LHCN-M2 (cell line): ENCODE measurements around the gene RPIA. TPM values are rescaled to one million over a fixed set of nuclear protein-coding genes. Genes with fewer than 3 reads are reported as not detected.

Experiments used
- DNase-seq: peaks from one replicate; pipeline ENCODE4 v3.0.0-alpha.2; 2012; ENCODE audit warnings: low read depth
- total RNA-seq: library from RNA; depleted of rRNA; stranded (reverse); fragments of >200 nt; gene quantifications from 2 replicates; pipeline ENCODE4 v1.2.3, GENCODE V29; 2014

Gene RPIA
- total RNA-seq, 1 experiment from 2014 or later, result 8.0 TPM

DNA sequence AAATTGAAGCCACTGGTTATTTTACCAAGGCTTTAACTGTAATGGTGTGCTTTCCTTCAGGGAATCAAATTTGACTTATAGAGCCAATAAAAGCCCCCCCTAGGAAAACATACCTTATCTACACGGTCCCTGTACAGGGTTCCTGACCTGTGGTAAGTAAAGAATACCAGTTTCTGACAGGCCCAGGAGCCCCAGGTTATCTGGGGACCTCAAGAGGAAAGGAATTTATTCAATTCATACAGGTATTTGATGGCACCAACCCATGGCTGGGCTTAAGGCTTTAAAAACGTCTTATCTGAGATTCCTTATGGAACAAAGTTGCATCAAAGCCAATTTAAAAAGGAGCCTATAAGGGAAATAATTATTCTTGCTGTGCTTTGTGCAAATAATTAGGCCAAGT is 7.0 kb upstream of the RPIA start:
- no peak for DNase-seq

DNA sequence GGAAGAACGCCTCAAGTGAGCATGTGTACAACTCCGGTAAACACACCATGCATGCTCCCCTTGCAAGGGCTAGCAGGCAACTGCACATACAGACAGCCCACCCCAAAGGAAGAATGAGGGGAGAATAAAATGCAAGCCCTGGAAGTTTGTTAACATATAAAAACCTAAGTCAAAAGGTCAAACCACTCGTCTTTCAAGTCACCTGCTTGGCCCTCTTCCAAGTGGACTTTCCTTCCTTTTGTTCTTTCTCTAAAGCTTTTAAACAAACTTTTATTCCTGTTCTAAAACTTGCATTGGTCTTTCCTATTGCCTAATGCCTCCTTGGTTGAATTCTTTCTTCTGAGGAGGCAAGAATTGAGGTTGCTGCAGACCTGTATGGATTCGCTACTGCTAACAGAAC is 5.2 kb upstream of the RPIA start:
- DNase-seq, result no peak

DNA sequence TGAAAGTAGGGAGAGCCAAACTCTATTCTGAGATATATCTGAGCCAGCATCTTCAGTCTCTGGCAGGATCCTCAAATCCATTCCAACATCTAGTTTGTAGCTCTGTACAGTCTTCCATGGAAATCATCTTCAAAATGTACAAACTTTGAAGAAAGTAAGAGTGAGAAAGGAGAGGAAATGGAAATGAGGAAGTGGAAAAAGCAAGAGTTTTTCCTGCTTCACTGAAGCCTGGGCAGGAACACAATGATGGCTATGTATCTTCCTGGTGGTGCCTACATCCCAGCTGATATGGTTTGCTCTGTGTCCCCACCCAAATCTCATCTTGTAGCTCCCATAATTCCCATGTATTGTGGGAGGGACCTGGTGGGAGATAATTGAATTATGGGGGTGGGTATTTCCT is 4.1 kb upstream of the RPIA start:
- no peak for DNase-seq

DNA sequence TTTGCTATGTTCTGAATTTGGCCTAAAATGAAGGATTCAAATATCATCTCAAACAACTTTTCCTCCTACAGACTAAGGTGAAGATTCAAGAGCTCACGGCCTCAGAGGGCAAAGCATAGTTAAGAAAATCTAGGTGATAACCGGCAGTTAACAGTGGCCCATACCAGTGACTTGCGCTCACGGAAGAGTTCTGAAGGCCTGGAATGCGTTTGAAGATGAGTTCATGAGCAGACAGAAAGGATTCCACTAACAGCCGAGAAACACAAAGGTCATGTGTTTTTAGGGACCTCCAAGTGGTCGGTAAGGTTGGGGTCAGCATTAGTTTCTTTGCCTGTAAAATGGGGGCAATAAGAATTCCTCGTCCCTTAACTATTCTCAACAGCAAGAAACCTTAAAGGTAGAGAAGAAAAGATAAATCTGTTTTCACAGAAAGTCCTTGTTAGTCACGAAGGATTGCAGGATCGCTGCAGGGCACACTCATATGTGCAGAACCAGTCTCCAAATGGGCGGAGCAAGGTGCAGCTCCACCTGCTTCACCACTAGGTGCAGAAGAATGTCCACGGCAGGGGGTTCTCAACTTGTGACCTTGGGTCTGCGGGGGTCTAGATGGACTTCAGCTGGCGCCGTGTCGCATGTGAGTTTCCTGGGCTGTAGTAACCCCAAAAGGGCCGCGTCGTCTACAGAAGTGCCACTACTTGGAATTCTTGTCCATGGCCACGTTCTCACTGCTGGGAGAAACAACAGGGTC is 708 bp upstream of the RPIA start:
- DNase-seq, result no peak

DNA sequence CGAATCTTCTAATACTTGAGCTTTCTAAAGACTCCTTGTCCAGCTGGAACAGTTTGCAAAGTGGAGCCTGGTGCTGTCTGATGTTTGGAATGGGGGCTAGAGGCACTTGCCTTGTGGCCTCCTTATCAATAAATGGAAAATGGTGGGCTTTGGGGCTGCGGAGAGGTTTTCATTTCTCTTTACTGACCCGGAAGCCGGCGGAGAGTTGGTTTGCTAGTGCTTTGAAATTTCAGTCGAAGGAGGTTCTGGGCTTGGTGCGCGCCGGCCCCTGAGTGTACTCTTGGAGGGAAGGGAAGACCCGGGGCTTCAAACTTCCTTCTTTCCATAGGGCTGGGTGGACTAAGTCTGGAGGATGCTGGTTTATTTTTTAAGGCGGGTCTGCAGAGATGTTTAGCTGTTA is 714 bp downstream of the RPIA start:
- peak; percentile 19 for DNase-seq

DNA sequence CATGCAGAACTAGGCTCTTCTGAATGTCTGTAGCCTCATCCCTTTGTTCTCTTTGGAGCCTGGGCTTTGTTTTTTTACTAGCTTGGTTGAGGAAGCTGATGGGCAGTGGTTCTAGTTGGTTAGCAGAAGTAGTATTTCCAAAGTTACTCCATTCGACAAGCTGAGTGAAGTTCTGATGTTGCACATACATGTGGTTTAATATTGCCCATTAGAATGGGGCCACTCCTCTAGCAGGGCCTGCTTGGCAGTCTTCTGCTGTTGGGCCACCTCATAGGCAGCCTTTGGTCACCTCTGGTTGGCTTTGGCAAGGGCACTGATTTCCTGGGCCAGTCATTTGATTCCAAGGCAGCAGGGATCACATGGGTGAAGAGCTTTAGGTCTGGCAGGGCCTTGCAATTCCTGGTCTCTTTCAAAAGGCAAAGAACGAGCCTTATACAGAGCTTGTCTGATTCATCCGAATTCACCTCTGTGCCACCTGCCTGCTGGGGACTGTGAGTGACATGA is 2.5 kb downstream of the RPIA start:
- no peak for DNase-seq

DNA sequence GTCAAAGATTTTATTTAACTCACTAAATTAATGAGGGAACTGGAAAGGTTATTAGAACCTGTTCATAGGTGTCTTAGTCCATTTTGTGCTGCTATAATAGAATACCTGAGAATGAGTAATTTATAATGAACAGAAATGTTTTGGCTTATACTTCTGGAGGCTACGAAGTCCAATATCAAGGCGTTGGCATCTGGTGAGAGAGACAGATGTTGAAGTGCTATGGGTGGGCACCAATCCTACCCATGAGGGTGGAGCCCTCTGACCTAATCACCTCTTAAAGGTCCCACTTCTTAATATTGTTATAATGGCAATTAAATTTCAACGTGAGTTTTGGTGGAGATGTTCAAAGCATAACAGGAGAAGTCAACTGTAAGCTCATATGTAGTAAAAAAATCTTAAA is 5.1 kb downstream of the RPIA start:
- no peak for DNase-seq

DNA sequence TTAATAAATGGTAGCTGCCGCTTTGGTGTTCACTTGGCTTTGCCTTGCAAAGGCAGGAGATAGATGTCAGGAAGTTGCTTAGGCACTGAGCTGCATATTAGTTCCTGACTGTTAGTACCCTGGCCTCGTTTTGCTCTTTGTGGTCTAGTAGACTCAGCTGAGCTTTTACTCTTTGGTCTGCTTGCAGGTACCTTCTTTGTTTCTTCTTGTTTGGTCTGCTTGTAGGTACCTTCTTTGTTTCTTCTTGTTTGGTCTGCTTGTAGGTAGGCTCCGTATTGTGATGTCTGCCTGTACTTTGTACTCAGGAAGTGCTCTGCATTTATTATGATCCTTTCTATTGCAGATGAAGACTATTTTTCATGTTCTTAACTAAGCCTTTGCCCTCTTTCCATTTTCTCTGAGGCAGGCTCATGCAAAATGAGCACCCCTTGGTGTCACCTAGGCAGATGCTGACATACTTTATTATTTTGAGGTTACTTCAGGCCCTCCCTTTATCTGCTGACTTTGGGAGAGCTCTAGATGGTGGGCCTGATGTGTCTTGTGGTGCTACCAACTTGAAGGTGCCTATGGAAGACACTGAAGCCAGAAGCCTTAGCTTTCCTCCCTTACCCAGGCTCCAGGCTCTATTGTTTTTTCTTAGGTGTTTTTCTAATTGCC is 6.0 kb downstream of the RPIA start:
- no peak for DNase-seq

DNA sequence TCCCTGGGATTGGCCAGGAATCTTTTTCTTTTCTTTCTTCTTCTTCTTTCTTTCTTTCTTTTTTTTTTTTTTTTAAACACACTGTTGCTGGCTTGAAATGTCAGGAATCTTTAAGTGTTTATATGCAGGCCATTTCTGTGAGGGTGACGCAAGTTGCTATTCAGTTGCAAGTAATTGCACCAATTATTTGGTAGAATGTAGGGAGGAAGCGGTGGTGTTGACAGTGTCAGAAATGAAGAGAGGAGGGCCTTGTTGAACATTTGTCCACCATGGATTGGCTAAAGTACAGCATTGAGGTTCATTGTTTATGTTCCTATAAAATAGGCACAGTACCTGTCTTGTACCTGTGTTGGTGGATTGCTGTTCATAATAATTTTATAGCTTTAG is 6.5 kb downstream of the RPIA start:
- DNase-seq, result no peak

DNA sequence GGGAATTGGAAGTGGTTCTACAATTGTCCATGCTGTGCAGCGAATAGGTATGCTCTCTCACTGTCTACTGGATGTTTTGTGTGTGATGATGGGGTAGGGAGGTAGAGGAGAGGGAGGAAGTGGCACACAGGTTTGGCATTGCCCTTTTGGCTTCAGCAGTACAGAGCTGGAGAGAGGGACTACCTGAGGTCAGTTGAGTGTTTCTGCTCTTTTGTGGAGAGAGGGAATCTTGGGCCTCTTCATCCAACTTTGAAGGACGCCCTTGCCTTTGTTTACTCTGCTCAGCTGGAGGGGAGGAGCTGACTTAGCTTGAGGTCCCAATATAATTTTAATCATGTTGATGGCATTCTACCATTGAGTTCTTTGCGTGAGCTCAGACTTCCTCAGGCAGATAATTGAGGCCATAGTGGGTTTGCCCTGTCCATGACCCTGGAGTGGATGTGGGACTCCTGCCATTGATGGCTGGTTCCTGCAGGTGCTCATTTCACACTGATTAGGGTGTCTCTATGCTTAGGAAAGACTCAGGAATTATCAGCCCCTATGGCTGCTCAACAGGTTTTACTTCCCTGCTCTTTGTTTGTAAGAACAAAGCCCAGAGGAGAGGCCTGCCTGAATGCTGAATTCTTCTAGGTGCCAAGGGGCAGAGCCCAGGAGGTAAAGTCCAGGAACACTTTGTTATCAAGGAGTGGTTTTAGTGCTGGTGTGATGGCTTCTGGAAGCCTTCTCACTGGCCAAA is 7.2 kb downstream of the RPIA start:
- no peak for DNase-seq

DNA sequence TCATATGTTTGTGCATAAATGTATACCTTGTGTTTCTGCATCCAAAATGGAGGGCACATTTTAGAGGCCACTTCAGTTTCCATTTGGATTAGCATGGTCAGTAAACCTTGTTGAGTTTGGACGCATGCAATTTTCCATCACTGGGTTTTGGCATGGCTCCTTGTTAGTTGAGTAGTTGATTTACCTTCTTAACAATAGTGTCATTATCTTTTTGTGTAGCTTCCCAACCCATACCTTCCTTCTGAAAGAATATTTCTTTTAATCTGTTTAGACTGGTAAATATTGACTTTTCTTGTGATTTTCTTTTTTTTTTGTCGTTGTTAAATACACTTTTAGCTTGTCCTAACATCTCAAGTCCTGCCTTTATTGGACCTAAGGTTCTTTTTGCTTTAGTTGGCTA is 15.5 kb downstream of the RPIA start:
- no peak for DNase-seq

DNA sequence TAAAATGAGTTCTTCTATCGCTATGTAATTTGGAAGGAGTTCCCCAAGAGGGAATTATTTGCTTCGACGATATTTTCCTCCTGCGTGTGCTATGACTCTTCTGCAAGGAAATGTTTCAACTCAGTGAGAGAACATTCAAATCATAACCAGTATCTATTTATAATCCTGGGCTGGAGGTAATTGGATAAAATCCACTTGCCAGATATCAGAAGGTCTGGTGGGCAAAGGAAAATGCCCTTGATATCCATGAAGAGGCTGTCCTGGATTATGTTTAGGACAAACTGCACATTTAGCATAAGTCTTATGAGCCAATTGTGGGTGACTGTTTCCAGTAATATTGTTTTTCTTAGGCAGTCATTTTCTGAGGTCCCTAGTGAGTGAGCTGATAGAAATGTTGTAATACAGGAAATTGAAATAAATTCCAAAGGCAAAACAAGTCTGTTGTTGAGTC is 17.7 kb downstream of the RPIA start:
- peak; percentile 28 for DNase-seq

DNA sequence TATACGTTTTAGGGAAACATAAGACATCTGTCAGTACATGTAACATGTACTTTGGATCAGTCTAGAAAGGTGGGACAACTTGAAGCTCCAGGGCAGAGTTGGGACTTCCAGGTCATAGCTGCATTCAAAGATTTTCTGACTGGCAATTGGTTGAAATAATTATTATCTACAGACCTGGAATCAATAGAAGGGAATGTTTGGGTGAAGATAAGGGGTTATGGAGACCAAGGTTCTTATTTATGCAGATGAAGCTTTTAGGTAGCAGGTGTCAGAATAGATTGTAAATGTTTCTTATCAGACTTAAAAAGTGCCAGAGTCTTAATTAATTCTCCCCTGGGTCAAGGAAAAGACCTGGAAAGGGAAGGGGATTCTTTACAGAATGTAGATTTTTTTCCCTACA is 19.8 kb downstream of the RPIA start:
- no peak for DNase-seq

DNA sequence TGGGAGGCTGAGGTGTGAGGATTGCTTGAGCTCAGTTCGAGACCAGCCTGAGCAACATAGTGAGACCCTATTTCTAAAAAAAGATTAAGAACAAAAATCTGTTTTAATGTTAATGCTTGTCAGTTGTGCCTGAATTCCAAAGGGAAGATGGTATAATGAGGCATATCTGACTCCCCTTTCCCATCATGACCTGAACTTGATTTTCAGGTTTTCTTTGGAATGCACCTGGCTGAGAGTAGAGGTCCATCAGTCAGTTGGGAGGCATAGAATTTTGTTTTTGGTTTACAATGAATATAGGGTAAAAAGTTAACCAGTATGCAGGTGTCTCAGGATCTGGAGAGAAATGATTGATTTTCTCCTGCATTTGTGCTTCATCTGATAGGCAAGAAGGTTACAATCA is 20.4 kb downstream of the RPIA start:
- DNase-seq, result no peak

DNA sequence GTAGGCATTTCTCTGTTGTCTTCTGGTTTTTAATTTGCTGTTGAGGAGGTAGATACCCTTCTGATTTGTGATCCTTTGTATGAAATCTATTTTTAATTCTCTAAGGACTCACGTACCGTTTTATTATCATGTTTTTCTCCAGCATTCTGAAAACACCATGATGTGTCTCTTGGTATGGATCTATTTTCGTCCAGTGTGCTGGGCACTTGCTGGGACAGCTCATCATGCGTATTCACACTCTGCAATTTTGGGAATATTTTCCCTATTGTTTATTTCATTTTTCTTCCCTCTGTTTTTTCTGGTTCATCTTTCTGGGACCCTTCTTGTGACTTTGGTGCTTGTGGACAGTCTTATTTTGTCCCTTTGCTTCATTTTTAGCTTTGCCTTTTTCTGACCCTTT is 21.9 kb downstream of the RPIA start:
- DNase-seq, result no peak

DNA sequence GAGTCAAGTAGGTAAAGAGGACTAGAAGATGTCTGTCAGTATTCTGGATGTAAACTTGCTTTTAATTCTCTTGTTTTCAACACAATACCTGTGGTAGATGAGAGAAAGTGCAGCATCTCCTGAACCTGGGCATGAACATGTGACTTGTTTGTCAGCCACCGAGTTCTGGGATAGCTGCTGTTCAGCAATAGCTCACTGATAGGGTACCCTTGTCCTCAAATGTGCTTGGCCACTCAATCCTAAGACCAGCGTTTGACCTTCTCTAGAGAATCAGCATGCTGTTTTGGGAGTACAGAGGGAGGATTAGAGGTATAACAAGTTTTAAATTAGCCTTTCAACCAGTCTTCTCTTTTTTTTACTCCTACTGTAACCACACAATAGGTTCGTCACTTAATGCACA is 23.2 kb downstream of the RPIA start:
- no peak for DNase-seq

DNA sequence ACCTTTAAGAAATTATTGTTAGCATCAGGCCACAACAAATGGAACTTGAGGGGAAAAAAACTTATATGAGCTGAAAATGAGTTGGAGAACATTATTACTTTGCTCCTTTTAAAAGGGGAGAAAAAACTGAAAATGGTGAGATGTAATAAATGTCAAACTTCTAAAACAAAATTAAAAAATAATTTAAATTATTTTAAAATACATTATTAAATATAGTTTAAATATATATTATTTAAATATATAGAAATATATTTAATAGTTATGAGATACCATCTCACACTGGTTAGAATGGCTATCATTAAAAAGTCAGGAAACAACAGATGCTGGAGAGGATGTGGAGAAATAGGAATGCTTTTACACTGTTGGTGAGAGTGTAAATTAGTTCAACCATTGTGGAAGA is 28.9 kb downstream of the RPIA start:
- no peak for DNase-seq

DNA sequence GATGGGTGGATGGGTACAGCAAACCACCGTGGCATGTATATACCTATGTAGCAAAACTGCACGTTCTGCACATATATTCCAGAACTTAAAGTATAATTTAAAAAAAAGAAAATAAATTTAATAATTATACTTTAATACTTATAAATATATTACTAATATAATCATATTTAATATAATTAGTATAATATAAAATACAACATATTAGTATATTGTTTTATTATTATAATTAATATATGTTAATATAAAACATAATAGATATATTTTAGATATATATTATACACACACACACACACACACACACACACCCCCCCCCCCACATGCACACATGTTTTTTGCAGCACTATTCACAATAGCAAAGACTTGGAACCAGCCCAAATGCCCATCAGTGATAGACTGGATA is 29.8 kb downstream of the RPIA start:
- DNase-seq, result no peak

DNA sequence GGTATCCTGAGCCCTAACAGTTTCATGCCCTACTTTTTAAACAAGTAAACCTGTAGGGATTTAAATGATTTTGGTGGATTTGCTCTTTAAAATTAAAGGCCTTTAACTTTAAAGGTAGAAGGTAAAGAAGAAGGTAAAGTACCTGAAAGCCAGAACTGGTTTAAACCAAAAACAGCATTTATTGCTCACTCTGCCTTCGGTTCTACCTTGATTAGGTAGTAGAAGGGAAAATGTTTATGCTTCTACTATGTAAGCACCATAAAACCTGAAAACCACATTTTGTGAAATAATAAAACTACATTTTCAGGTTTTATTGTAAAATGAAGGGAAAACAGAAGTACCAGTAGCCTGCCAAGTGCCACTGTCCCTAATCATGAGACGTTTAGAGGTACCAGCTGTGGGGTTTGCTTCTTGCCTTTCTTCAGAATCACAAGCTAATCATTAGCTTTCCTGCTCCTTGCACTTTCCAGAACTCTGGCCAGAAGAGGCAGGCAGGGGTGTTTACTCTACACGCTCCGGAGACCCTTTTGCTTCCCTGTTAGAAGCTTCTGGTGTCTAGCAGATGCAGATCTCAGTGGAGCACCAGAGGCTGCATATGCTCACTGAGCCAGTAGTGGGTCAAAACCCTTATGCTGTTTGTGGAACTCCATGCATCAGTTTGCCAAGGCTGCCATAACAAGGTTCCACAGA is 33.3 kb downstream of the RPIA start:
- DNase-seq, result no peak

DNA sequence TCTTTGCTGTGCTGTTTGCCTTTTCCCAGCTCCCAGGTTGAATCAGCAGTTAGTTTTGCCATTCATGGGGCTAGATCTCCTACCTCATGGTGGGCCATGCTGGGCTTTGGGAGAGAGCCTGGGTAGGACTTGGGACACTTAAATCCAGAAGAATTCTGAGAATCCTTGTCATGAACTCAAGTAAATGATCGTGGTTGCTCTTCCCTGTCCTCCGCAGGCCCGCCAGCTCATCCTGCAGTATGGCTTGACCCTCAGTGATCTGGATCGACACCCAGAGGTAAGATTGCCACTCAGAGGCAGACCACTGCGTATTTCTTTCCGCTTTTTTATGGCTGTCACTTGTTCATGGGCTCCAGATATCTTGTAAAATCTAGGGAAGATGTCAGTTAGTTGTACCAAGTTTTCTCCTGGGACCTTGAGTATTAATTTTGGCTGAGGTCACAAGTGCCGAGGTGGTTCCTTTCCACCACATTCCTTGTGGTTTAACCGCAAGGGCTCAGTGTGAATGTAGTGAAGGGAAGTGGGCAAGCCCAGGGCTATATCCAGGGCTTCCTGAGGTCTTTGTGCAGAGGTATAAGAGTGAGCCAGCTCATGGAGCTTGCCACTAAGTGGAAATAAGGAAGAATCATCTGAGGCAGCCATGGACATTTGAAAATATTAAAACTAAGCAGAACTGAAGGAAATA is 37.7 kb downstream of the RPIA start:
- peak; percentile 79 for DNase-seq

DNA sequence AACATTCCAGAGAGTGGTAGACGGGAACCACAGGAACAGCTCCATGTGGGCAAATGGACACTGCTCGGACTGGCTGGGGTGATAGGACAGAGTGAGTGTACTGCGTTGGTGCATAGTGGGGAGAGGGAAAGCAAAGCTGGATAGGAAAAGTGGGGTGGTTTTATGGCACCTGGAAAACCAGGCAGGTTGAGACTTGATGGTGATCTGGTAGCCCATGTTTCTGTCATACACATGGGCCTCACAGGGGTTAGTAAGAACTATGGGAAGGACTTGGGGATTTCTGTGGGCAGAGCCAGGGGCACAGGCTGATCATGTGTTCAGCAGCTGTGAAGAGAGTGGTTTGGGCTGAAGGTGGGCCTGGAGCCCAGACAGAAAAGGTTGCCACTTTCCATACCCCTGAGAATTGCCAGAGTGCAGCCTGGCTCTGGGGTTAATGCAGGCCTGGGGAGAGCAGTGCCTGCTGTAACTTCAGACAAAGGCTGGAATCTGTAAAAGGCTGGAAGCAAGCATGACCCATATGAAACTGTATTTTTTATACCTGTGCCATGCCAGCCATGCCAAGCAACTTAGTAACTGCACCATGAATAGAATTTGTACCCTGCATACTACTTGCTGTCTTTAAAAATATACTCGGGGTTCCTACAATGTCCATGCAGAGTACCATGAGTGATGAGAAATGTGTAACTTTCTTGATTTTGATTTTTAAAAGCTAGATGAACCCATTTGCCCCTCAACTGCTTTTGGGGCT is 41.9 kb downstream of the RPIA start:
- no peak for DNase-seq
